SK-N-SH (cell line): ENCODE data around the gene PPP1R1C. TPM values are rescaled to one million over a fixed set of nuclear protein-coding genes. Genes with fewer than 3 reads are reported as not detected.
A peak's percentile ranks its signal among the peaks of the same experiment; 100 is the strongest.

Source experiments
- CTCF ChIA-PET: fragments of 300-600, 350-600 bp; formaldehyde crosslinking; extraction: SDS; loops from one replicate; lab custom pipeline; 2021; lab: Yijun Ruan, JAX
- POLR2A ChIA-PET: fragments of 350-600 bp; sonication (Branson Sonifier 250); formaldehyde crosslinking; extraction: SDS; loops from one replicate; lab custom pipeline; 2020; ENCODE audit warnings: antibody characterized with exemption, inconsistent platforms; lab: Yijun Ruan, JAX
- DNase-seq: peaks from one replicate; pipeline ENCODE4 v3.0.0; 2012
- H2AFZ ChIP-seq: fragments of 200-600 bp; sonication (generic); 2 replicates; pipeline ENCODE4 v1.8.1; 2016; ENCODE audit warnings: antibody characterized with exemption, mild to moderate bottlenecking, low read depth
- H3F3A ChIP-seq: fragments of 200-600 bp; sonication (generic); replicated peaks from 2 replicates; pipeline ENCODE3; 2016; ENCODE audit warnings: antibody characterized with exemption, mild to moderate bottlenecking; ENCODE audit not compliant: insufficient read depth
- H3K27ac ChIP-seq, 2 experiments: fragments of 200-500 bp in 1 of 2; fragments of 200-600 bp in 1 of 2; sonication (Bioruptor generic) in 1 of 2; sonication (generic), shearing (Covaris generic) in 1 of 2; 2 replicates each; pipeline versions ENCODE4 v1.5.1 to v1.6.1; 2014 to 2016; ENCODE audit warnings: low read depth in 2 of 2, inconsistent platforms in 1 of 2, low read length in 1 of 2, mild to moderate bottlenecking in 1 of 2, mixed read lengths in 1 of 2
- H3K27me3 ChIP-seq: fragments of 200-600 bp; sonication (generic), shearing (Covaris generic); 2 replicates; pipeline ENCODE4 v1.6.1; 2016; ENCODE audit warnings: mixed run types; ENCODE audit not compliant: insufficient read depth
- H3K36me3 ChIP-seq, 2 experiments: fragments of 200-500 bp in 1 of 2; fragments of 200-600 bp in 1 of 2; sonication (Bioruptor generic) in 1 of 2; sonication (generic) in 1 of 2; replicated peaks in 1 of 2; 2 replicates each; pipeline versions ENCODE3 to v1.5.1; 2014 to 2016; ENCODE audit warnings: low read length in 1 of 2, mild to moderate bottlenecking in 1 of 2; ENCODE audit not compliant: insufficient read depth in 2 of 2, control insufficient read depth in 1 of 2
- H3K4me1 ChIP-seq, 2 experiments: fragments of 200-500 bp in 1 of 2; fragments of 200-600 bp in 1 of 2; sonication (Bioruptor generic) in 1 of 2; sonication (generic), shearing (Covaris generic) in 1 of 2; 2 replicates each; pipeline versions ENCODE4 v1.5.1 to v1.6.1; 2014 to 2016; ENCODE audit warnings: low read depth in 1 of 2, low read length in 1 of 2, mixed run types in 1 of 2; ENCODE audit not compliant: insufficient read depth in 2 of 2, control insufficient read depth in 1 of 2
- H3K4me2 ChIP-seq: fragments of 200-600 bp; sonication (generic), shearing (Covaris generic); 2 replicates; pipeline ENCODE4 v1.6.1; 2017; ENCODE audit warnings: mixed run types
- H3K4me3 ChIP-seq, 2 experiments: fragments of 200-500 bp in 1 of 2; fragments of 200-600 bp in 1 of 2; sonication (Bioruptor generic) in 1 of 2; sonication (generic), shearing (Covaris generic) in 1 of 2; 2 replicates each; pipeline versions ENCODE4 v1.5.1 to v1.8.1; 2014 to 2016; ENCODE audit warnings: low read depth in 2 of 2, inconsistent platforms in 1 of 2, low read length in 1 of 2, mild to moderate bottlenecking in 1 of 2, mixed read lengths in 1 of 2, moderate library complexity in 1 of 2
- H3K79me2 ChIP-seq: fragments of 200-600 bp; sonication (generic); 2 replicates; pipeline ENCODE4 v1.8.1; 2017; ENCODE audit warnings: mild to moderate bottlenecking; ENCODE audit not compliant: insufficient read depth
- H3K9ac ChIP-seq: fragments of 200-600 bp; sonication (generic); 2 replicates; pipeline ENCODE4 v1.6.1; 2017; ENCODE audit warnings: mixed run types
- H3K9me2 ChIP-seq: fragments of 200-600 bp; sonication (generic); 2 replicates; pipeline ENCODE4 v1.6.1; 2017; ENCODE audit warnings: mixed run types
- H3K9me3 ChIP-seq: fragments of 200-600 bp; sonication (generic); 2 replicates; pipeline ENCODE4 v1.6.1; 2017; ENCODE audit warnings: mixed run types, mild to moderate bottlenecking, moderate library complexity
- H4K20me1 ChIP-seq: fragments of 200-600 bp; sonication (generic); 2 replicates; pipeline ENCODE4 v1.6.1; 2017; ENCODE audit warnings: mild to moderate bottlenecking, mixed run types; ENCODE audit not compliant: insufficient read depth
- EP300 ChIP-seq, 2 experiments: IDR thresholded peaks; 2 replicates each; pipeline versions ENCODE4 v1.4.0 to v1.6.1; 2012; ENCODE audit warnings: borderline replicate concordance in 1 of 2, low read depth in 1 of 2, low read length in 1 of 2
- EZH2phosphoT487 ChIP-seq: fragments of 200-600 bp; sonication (generic); IDR thresholded peaks from 2 replicates; pipeline ENCODE4 v1.6.1; 2017; ENCODE audit warnings: low read depth, mixed run types, mild to moderate bottlenecking, antibody characterized with exemption, moderate library complexity, borderline replicate concordance
- IRF3 ChIP-seq: fragments of 150-350 bp; IDR thresholded peaks from 2 replicates; pipeline ENCODE4 v1.6.1; 2016; ENCODE audit warnings: mild to moderate bottlenecking, low read depth, low read length
- JUND ChIP-seq: IDR thresholded peaks from 2 replicates; pipeline ENCODE4 v1.4.0; 2012
- MEF2A ChIP-seq: IDR thresholded peaks from 2 replicates; pipeline ENCODE4 v1.4.0; 2012; ENCODE audit warnings: low read depth, borderline replicate concordance
- MXI1 ChIP-seq: IDR thresholded peaks from 2 replicates; pipeline ENCODE4 v1.6.1; 2012; ENCODE audit warnings: mild to moderate bottlenecking, low read depth, low read length, improper control_type of control experiment
- NRF1 ChIP-seq: IDR thresholded peaks from 2 replicates; pipeline ENCODE4 v1.6.1; 2012; ENCODE audit warnings: low read depth, mild to moderate bottlenecking, low read length
- POLR2AphosphoS5 ChIP-seq: IDR thresholded peaks from 2 replicates; pipeline ENCODE4 v1.6.1; 2012; ENCODE audit warnings: low read depth, low read length
- RAD21 ChIP-seq: IDR thresholded peaks from 2 replicates; pipeline ENCODE4 v1.6.1; 2012; ENCODE audit warnings: mild to moderate bottlenecking, low read length
- REST ChIP-seq: IDR thresholded peaks from 2 replicates; pipeline ENCODE4 v1.6.1; 2012; ENCODE audit warnings: mild to moderate bottlenecking, low read depth, low read length, moderate library complexity
- RXRA ChIP-seq: IDR thresholded peaks from 2 replicates; pipeline ENCODE4 v1.4.0; 2012; ENCODE audit warnings: low read depth, mild to moderate bottlenecking, borderline replicate concordance
- SIN3A ChIP-seq: IDR thresholded peaks from 2 replicates; pipeline ENCODE4 v1.6.1; 2012; ENCODE audit warnings: low read depth, mild to moderate bottlenecking, low read length, moderate library complexity, borderline replicate concordance
- SMC3 ChIP-seq: IDR thresholded peaks from 2 replicates; pipeline ENCODE4 v1.6.1; 2012; ENCODE audit warnings: low read depth, low read length, improper control_type of control experiment
- TAF1 ChIP-seq: IDR thresholded peaks from 2 replicates; pipeline ENCODE4 v1.6.1; 2012; ENCODE audit warnings: low read depth, mild to moderate bottlenecking, low read length, moderate library complexity, borderline replicate concordance
- TCF12 ChIP-seq: IDR thresholded peaks from 2 replicates; pipeline ENCODE4 v1.4.0; 2012
- USF1 ChIP-seq: IDR thresholded peaks from 2 replicates; pipeline ENCODE4 v1.4.0; 2012; ENCODE audit warnings: low read depth, borderline replicate concordance
- USF2 ChIP-seq: fragments of 150-350 bp; IDR thresholded peaks from 2 replicates; pipeline ENCODE4 v1.6.1; 2017; ENCODE audit warnings: antibody characterized with exemption, low read length, low read depth, borderline replicate concordance
- YY1 ChIP-seq: IDR thresholded peaks from 2 replicates; pipeline ENCODE4 v1.4.0; 2012; ENCODE audit warnings: low read depth, mild to moderate bottlenecking
- WGBS: methylation state at CpG from one replicate; pipeline ENCODE4 v1.1.6; 2017; ENCODE audit warnings: low lambda C conversion rate; 5-methylcytosine and 5-hydroxymethylcytosine counted together
- polyA plus RNA-seq, 3 experiments: library from polyadenylated mRNA; depleted of rRNA; stranded (reverse); fragments of >200 nt; gene quantifications; 2 replicates each; pipeline ENCODE4 v1.2.3, GENCODE V29; 2012

The PPP1R1C gene
- polyA plus RNA-seq, 1 of the 3 experiments (the other 2 are of a cell fraction): 0.41 TPM

GRCh38 chr2:181954538-181954883 is 31.1 kb upstream of the PPP1R1C start:
- H2AFZ ChIP-seq: no peak overlapping the region
- CTCF ChIA-PET: interaction anchor here (0.6 to 3.1 kb wide), 16 partner anchors 10 to 214 kb away, joined by 3 to 11 read pairs (median 4); no protein-coding TSS in a partner anchor

GRCh38 chr2:181955010-181955409 is 30.6 kb upstream of the PPP1R1C start:
- H3K9me3 ChIP-seq: no peaks in the 10 kb centered on the region
- no peak for DNase-seq
- peaks cover 4 to 20% of the 10 kb centered on the region in 2 experiments; a peak in 2 of 4 replicates for H3K4me1 ChIP-seq
- H3K27ac ChIP-seq: peak overlapping the region; percentile 39 to 69; a peak in 2 of 4 replicates
- H3K9ac ChIP-seq: no peak overlapping the region
- 0 out of 2 replicates have a peak overlapping the region, but pooled peaks have one; percentile 8 for H3K4me2 ChIP-seq
- peak overlapping the region; percentile 44; the same call in 1 of the 2 replicates for H2AFZ ChIP-seq
- H3K27me3 ChIP-seq: no peaks in the 10 kb centered on the region
- 2% methylated on average over 1 of the region's 1 CpG for WGBS
- H3K36me3 ChIP-seq: no peaks in the 10 kb centered on the region
- no peaks in the 10 kb centered on the region for H3K79me2 ChIP-seq
- H3K9me2 ChIP-seq: no peaks in the 10 kb centered on the region
- no peaks in the 10 kb centered on the region for H4K20me1 ChIP-seq
- CTCF ChIA-PET: interaction anchor here (0.7 to 3.1 kb wide), 13 partner anchors 10 to 214 kb away, joined by 3 to 11 read pairs (median 3); no protein-coding TSS in a partner anchor
- no peak overlapping the region for H3K4me3 ChIP-seq
- POLR2A ChIA-PET: no interaction called here
- peaks cover 13% of the 10 kb centered on the region for H3F3A ChIP-seq
- TF ChIP-seq EP300 (IDR thresholded peaks at IDR 0.05; ENCODE audit: borderline replicate concordance in 1 of 2, low read depth in 1 of 2, low read length in 1 of 2) (peak; percentile 6 to 81; a peak in 2 of 4 replicates), TAF1 (no peak), RAD21 (no peak), MEF2A (peak; percentile 39; the same call in 1 of the 2 replicates), SMC3 (no peak), JUND (peak; percentile 92), REST (no peak), RXRA (no peak)

More at GRCh38 chr2:181954538-181954883, 31.1 kb upstream of the PPP1R1C start:
- H3K79me2 ChIP-seq: no peaks in the 10 kb centered on the region
- peaks cover 4 to 16% of the 10 kb centered on the region in 2 experiments; a peak in 2 of 4 replicates for H3K4me1 ChIP-seq
- H3K4me2 ChIP-seq: 0 out of 2 replicates have a peak overlapping the region, but pooled peaks have one; percentile 8
- 39% methylated on average over 4 of the region's 4 CpGs for WGBS
- POLR2A ChIA-PET: no interaction called here
- no peak overlapping the region; the same call in 1 of the 2 replicates for H3K9ac ChIP-seq
- H3K9me3 ChIP-seq: no peaks in the 10 kb centered on the region
- H3K9me2 ChIP-seq: no peaks in the 10 kb centered on the region
- no peaks in the 10 kb centered on the region for H3K27me3 ChIP-seq
- no peak for TF ChIP-seq MXI1
- no peak for TF ChIP-seq SMC3
- TF ChIP-seq SIN3A: no peak
- TF ChIP-seq NRF1: no peak
- no peak for TF ChIP-seq TCF12
- no peak for TF ChIP-seq USF1
- TF ChIP-seq POLR2AphosphoS5: no peak
- TF ChIP-seq IRF3: no peak
- TF ChIP-seq JUND: no peak
- no peak for TF ChIP-seq EP300 (IDR thresholded peaks at IDR 0.05; ENCODE audit: borderline replicate concordance in 1 of 2, low read depth in 1 of 2, low read length in 1 of 2)
- no peak for TF ChIP-seq RXRA
- no peak for TF ChIP-seq USF2
- TF ChIP-seq EZH2phosphoT487: no peak
- TF ChIP-seq YY1: no peak
- no peak for TF ChIP-seq MEF2A
- peaks cover 13% of the 10 kb centered on the region for H3F3A ChIP-seq
- no peaks in the 10 kb centered on the region for H4K20me1 ChIP-seq
- peak overlapping the region; percentile 37 to 60; a peak in 2 of 4 replicates for H3K27ac ChIP-seq
- H3K4me3 ChIP-seq: peak overlapping the region; percentile 20 to 42; a peak in 3 of 4 replicates
- no peaks in the 10 kb centered on the region for H3K36me3 ChIP-seq
- DNase-seq: no peak
